H9 (cell line): ENCODE measurements around the gene UBE2E3. TPM values are rescaled to one million over a fixed set of nuclear protein-coding genes. Genes with fewer than 3 reads are reported as not detected.

Experiments
- DNase-seq: peaks from one replicate; pipeline ENCODE4 v3.0.0-alpha.2; 2017
- H2AFZ ChIP-seq: one replicate; pipeline ENCODE4 v1.6.1; 2013; ENCODE audit warnings: mild to moderate bottlenecking, low read length, control low read depth, moderate library complexity
- H2AK5ac ChIP-seq: 2 replicates; pipeline ENCODE4 v1.6.1; 2013; ENCODE audit warnings: low read length, control low read depth, mixed read lengths; ENCODE audit not compliant: insufficient read length
- H2BK120ac ChIP-seq: one replicate; pipeline ENCODE4 v1.6.1; 2013; ENCODE audit warnings: low read depth, mild to moderate bottlenecking, low read length, control low read depth, inconsistent platforms; ENCODE audit not compliant: poor library complexity, severe bottlenecking
- H2BK12ac ChIP-seq: 2 replicates; pipeline ENCODE4 v1.6.1; 2013; ENCODE audit warnings: low read length, control low read depth, mixed read lengths, low read depth; ENCODE audit not compliant: insufficient read length
- H2BK15ac ChIP-seq: 2 replicates; pipeline ENCODE4 v1.6.1; 2013; ENCODE audit warnings: low read depth, low read length, control low read depth
- H2BK20ac ChIP-seq: one replicate; pipeline ENCODE4 v1.6.1; 2013; ENCODE audit warnings: low read depth, mild to moderate bottlenecking, low read length, control low read depth, inconsistent platforms; ENCODE audit not compliant: poor library complexity, severe bottlenecking
- H2BK5ac ChIP-seq: 2 replicates; pipeline ENCODE4 v1.6.1; 2013; ENCODE audit warnings: low read length, control low read depth, mixed read lengths; ENCODE audit not compliant: insufficient read length
- H3K14ac ChIP-seq: 2 replicates; pipeline ENCODE4 v1.6.1; 2013; ENCODE audit warnings: low read length, control low read depth; ENCODE audit not compliant: insufficient read depth
- H3K18ac ChIP-seq: 2 replicates; pipeline ENCODE4 v1.6.1; 2013; ENCODE audit warnings: low read depth, mild to moderate bottlenecking, mixed read lengths, low read length, control low read depth; ENCODE audit not compliant: insufficient read length
- H3K23ac ChIP-seq: 2 replicates; pipeline ENCODE4 v1.6.1; 2013; ENCODE audit warnings: low read length, control low read depth, mixed read lengths, low read depth; ENCODE audit not compliant: insufficient read length
- H3K23me2 ChIP-seq: 2 replicates; pipeline ENCODE4 v1.6.1; 2013; ENCODE audit warnings: low read depth, mild to moderate bottlenecking, mixed read lengths, low read length, control low read depth; ENCODE audit not compliant: insufficient read length, poor library complexity, severe bottlenecking
- H3K27ac ChIP-seq: 2 replicates; pipeline ENCODE4 v1.5.1; 2013; ENCODE audit warnings: low read length, control low read depth, mixed read lengths, low read depth; ENCODE audit not compliant: insufficient read length
- H3K27me3 ChIP-seq: 2 replicates; pipeline ENCODE4 v1.6.1; 2013; ENCODE audit warnings: low read length, control low read depth, inconsistent platforms; ENCODE audit not compliant: insufficient read depth
- H3K4ac ChIP-seq: 2 replicates; pipeline ENCODE4 v1.6.1; 2013; ENCODE audit warnings: low read depth, mild to moderate bottlenecking, control low read depth, inconsistent platforms, low read length, moderate library complexity
- H3K4me1 ChIP-seq: 2 replicates; pipeline ENCODE4 v1.6.1; 2013; ENCODE audit warnings: low read length, control low read depth, inconsistent platforms; ENCODE audit not compliant: insufficient read depth
- H3K4me2 ChIP-seq: 2 replicates; pipeline ENCODE4 v1.6.1; 2013; ENCODE audit warnings: low read length, control low read depth, mixed read lengths; ENCODE audit not compliant: insufficient read length, insufficient read depth
- H3K56ac ChIP-seq: 2 replicates; pipeline ENCODE4 v1.6.1; 2013; ENCODE audit warnings: low read depth, mild to moderate bottlenecking, mixed read lengths, low read length, control low read depth; ENCODE audit not compliant: insufficient read length
- H3K79me1 ChIP-seq: 2 replicates; pipeline ENCODE4 v1.6.1; 2013; ENCODE audit warnings: low read depth, mild to moderate bottlenecking, moderate library complexity, low read length, control low read depth, inconsistent platforms; ENCODE audit not compliant: insufficient read depth, poor library complexity, severe bottlenecking
- H3K79me2 ChIP-seq: 2 replicates; pipeline ENCODE4 v1.6.1; 2013; ENCODE audit warnings: low read length, control low read depth, inconsistent platforms; ENCODE audit not compliant: insufficient read depth
- H3K9ac ChIP-seq: 2 replicates; pipeline ENCODE4 v1.6.1; 2013; ENCODE audit warnings: low read length, control low read depth, mixed read lengths; ENCODE audit not compliant: insufficient read length; ENCODE audit errors: extremely low read depth
- H3K9me3 ChIP-seq: one replicate; pipeline ENCODE4 v1.6.1; 2013; ENCODE audit warnings: low read depth, low read length, inconsistent platforms; ENCODE audit not compliant: control insufficient read depth
- H3T11ph ChIP-seq: one replicate; pipeline ENCODE4 v1.6.1; 2013; ENCODE audit warnings: mild to moderate bottlenecking, low read length, control low read depth, inconsistent platforms
- H4K20me1 ChIP-seq: one replicate; pipeline ENCODE4 v1.6.1; 2013; ENCODE audit not compliant: control insufficient read depth, insufficient read length, insufficient read depth
- H4K5ac ChIP-seq: 2 replicates; pipeline ENCODE4 v1.6.1; 2013; ENCODE audit warnings: low read depth, mild to moderate bottlenecking, mixed read lengths, low read length, control low read depth; ENCODE audit not compliant: insufficient read length
- H4K8ac ChIP-seq: replicated peaks from 2 replicates; pipeline ENCODE4 v1.6.1; 2013; ENCODE audit warnings: low read length, control low read depth, mixed read lengths, low read depth; ENCODE audit not compliant: insufficient read length
- H4K91ac ChIP-seq: 2 replicates; pipeline ENCODE4 v1.6.1; 2013; ENCODE audit warnings: low read depth, mild to moderate bottlenecking, moderate library complexity, mixed read lengths, low read length, control low read depth; ENCODE audit not compliant: insufficient read length
- H3K27ac Mint-ChIP-seq, 3 experiments: 2 replicates in 2 of 3; 3 replicates in 1 of 3; pipeline ENCODE4 v1.8.0; 2020 to 2021; ENCODE audit warnings: mixed read lengths in 3 of 3, mild to moderate bottlenecking in 1 of 3, moderate library complexity in 1 of 3
- H3K27me3 Mint-ChIP-seq: 2 replicates; pipeline ENCODE4 v1.8.0; 2021; ENCODE audit warnings: low read depth, mild to moderate bottlenecking, moderate library complexity, mixed read lengths
- H3K36me3 Mint-ChIP-seq, 3 experiments: 2 replicates in 2 of 3; 3 replicates in 1 of 3; pipeline ENCODE4 v1.8.0; 2020 to 2021; ENCODE audit warnings: low read depth in 3 of 3, mixed read lengths in 3 of 3; ENCODE audit not compliant: insufficient read depth in 1 of 3
- H3K4me1 Mint-ChIP-seq, 2 experiments: 2 replicates each; pipeline ENCODE4 v1.8.0; 2020; ENCODE audit warnings: mixed read lengths in 2 of 2
- H3K4me3 Mint-ChIP-seq, 2 experiments: 2 replicates in 1 of 2; 3 replicates in 1 of 2; pipeline ENCODE4 v1.8.0; 2020 to 2021; ENCODE audit warnings: mild to moderate bottlenecking in 2 of 2, mixed read lengths in 2 of 2, moderate library complexity in 1 of 2
- H3K9me3 Mint-ChIP-seq, 2 experiments: 2 replicates in 1 of 2; 3 replicates in 1 of 2; pipeline ENCODE4 v1.8.0; 2020; ENCODE audit warnings: mild to moderate bottlenecking in 2 of 2, mixed read lengths in 2 of 2, moderate library complexity in 1 of 2
- CTCF ChIP-seq: fragments of 200-600 bp; sonication (generic); conservative IDR thresholded peaks from 3 replicates; pipeline ENCODE4 v1.8.0; 2021; ENCODE audit warnings: antibody characterized with exemption, mild to moderate bottlenecking
- total RNA-seq: library from RNA; stranded (reverse); gene quantifications from 2 replicates; pipeline ENCODE4 v1.2.1, GENCODE V29; 2021

Gene UBE2E3
- total RNA-seq, 1 experiment from 2014 or later, result 89.1 TPM

GRCh38 chr2:180952731-180953336 is 27.6 kb upstream of the UBE2E3 start:
- Histone ChIP-seq H3K4me2 (no peak overlapping the region), H3K27me3 (no peaks in the 10 kb centered on the region), H2BK20ac (no peak overlapping the region), H3K23me2 (no peaks in the 10 kb centered on the region), H2BK5ac (no peak overlapping the region), H3K18ac (no peak overlapping the region), H3K79me1 (no peaks in the 10 kb centered on the region), H3K27ac (no peak overlapping the region), H3K4ac (no peak overlapping the region), H3K4me1 (no peaks in the 10 kb centered on the region), H3K9me3 (no peaks in the 10 kb centered on the region), H2BK12ac (no peak overlapping the region), H3K79me2 (no peaks in the 10 kb centered on the region), H3T11ph (no peak overlapping the region), H2AK5ac (no peak overlapping the region), H3K14ac (no peak overlapping the region), H2BK15ac (no peak overlapping the region), H2AFZ (no peak overlapping the region), H3K56ac (no peak overlapping the region), H2BK120ac (no peak overlapping the region), H4K20me1 (no peaks in the 10 kb centered on the region), H4K5ac (no peak overlapping the region), H3K23ac (no peak overlapping the region), H4K91ac (no peak overlapping the region), H4K8ac (no peak overlapping the region), H3K9ac (no peak overlapping the region)
- DNase-seq, result no peak
- Mint-ChIP-seq H3K9me3 (no peaks in the 10 kb centered on the region), H3K27ac (no peak overlapping the region), H3K36me3 (no peaks in the 10 kb centered on the region), H3K4me3 (no peak overlapping the region), H3K4me1 (no peaks in the 10 kb centered on the region), H3K27me3 (no peaks in the 10 kb centered on the region)
- no peak for TF ChIP-seq CTCF
